H1 (cell line): Measurements from ENCODE around the gene KRTAP3-1. TPM values are rescaled to one million over a fixed set of nuclear protein-coding genes. Genes with fewer than 3 reads are reported as not detected.

Experiments
- CTCF ChIA-PET: fragments of 300-600 bp; sonication (Branson Sonifier 250); formaldehyde crosslinking; loops from one replicate; lab custom pipeline; 2021; ENCODE audit not compliant: partially characterized antibody; lab: Charles Lee
- POLR2A ChIA-PET: fragments of 300-600 bp; sonication (Branson Sonifier 250); formaldehyde crosslinking; loops from one replicate; lab custom pipeline; 2021; ENCODE audit warnings: inconsistent platforms; ENCODE audit not compliant: partially characterized antibody; lab: Charles Lee
- DNase-seq, 2 experiments: peaks; one replicate each; pipeline versions ENCODE4 v3.0.0 to v3.0.0-alpha.2; 2010 to 2022; ENCODE audit warnings: low spot score in 2 of 2, low read depth in 1 of 2, mixed read lengths in 1 of 2
- FAIRE-seq: peaks from 2 replicates; lab custom pipeline; 2011; peaks lifted over from hg19 to GRCh38; lab: Jason Lieb, UNC
- H2AFZ ChIP-seq: 2 replicates; pipeline ENCODE4 v1.8.1; 2012; ENCODE audit warnings: low read length, inconsistent platforms
- H2AK5ac ChIP-seq: 2 replicates; pipeline ENCODE4 v1.6.1; 2013; ENCODE audit warnings: low read depth, low read length
- H2BK120ac ChIP-seq: replicated peaks from 2 replicates; pipeline ENCODE3; 2013; ENCODE audit warnings: low read depth, low read length, inconsistent platforms
- H2BK12ac ChIP-seq: 2 replicates; pipeline ENCODE4 v1.6.1; 2013; ENCODE audit warnings: low read depth, low read length
- H2BK15ac ChIP-seq: 2 replicates; pipeline ENCODE4 v1.6.1; 2013; ENCODE audit warnings: low read length
- H2BK20ac ChIP-seq: 2 replicates; pipeline ENCODE4 v1.6.1; 2013; ENCODE audit warnings: low read length
- H2BK5ac ChIP-seq: 2 replicates; pipeline ENCODE4 v1.6.1; 2013; ENCODE audit warnings: low read depth, low read length
- H3K14ac ChIP-seq: 2 replicates; pipeline ENCODE4 v1.6.1; 2013; ENCODE audit warnings: inconsistent platforms; ENCODE audit not compliant: insufficient read length
- H3K18ac ChIP-seq: 2 replicates; pipeline ENCODE4 v1.6.1; 2013; ENCODE audit warnings: low read length; ENCODE audit errors: extremely low read depth
- H3K23ac ChIP-seq: 2 replicates; pipeline ENCODE4 v1.6.1; 2013; ENCODE audit warnings: inconsistent platforms; ENCODE audit not compliant: insufficient read length
- H3K23me2 ChIP-seq: 2 replicates; pipeline ENCODE4 v1.6.1; 2013; ENCODE audit warnings: low read depth, low read length
- H3K27ac ChIP-seq: 2 replicates; pipeline ENCODE4 v1.6.1; 2011; ENCODE audit warnings: low read depth, low read length, inconsistent platforms
- H3K27me3 ChIP-seq, 4 experiments: replicated peaks in 1 of 4; 1 replicate in 1 of 4; 2 replicates in 3 of 4; pipeline versions ENCODE4 v1.6.1 to v1.8.1; 2011 to 2013; ENCODE audit warnings: low read length in 3 of 4, mild to moderate bottlenecking in 3 of 4, inconsistent platforms in 2 of 4, mixed read lengths in 2 of 4, moderate library complexity in 1 of 4; ENCODE audit not compliant: control insufficient read depth in 3 of 4, insufficient read depth in 3 of 4; ENCODE audit errors: extremely low read depth in 1 of 4
- H3K36me3 ChIP-seq, 4 experiments: 2 replicates each; pipeline versions ENCODE4 v1.6.1 to v1.8.1; 2011 to 2013; ENCODE audit warnings: mild to moderate bottlenecking in 4 of 4, low read length in 3 of 4, moderate library complexity in 2 of 4, control low read depth in 1 of 4, inconsistent platforms in 1 of 4; ENCODE audit not compliant: insufficient read depth in 4 of 4, control insufficient read depth in 2 of 4
- H3K4ac ChIP-seq: replicated peaks from 2 replicates; pipeline ENCODE3; 2013; ENCODE audit warnings: low read length, low read depth, mixed read lengths, inconsistent platforms; ENCODE audit not compliant: insufficient read length
- H3K4me1 ChIP-seq, 4 experiments: replicated peaks in 1 of 4; 1 replicate in 1 of 4; 2 replicates in 3 of 4; pipeline versions ENCODE4 v1.6.1 to v1.8.1; 2011 to 2013; ENCODE audit warnings: low read length in 3 of 4, inconsistent platforms in 2 of 4, mixed read lengths in 1 of 4; ENCODE audit not compliant: insufficient read depth in 4 of 4, control insufficient read depth in 3 of 4
- H3K4me2 ChIP-seq, 2 experiments: 2 replicates each; pipeline versions ENCODE4 v1.6.1 to v1.8.1; 2011 to 2013; ENCODE audit warnings: low read depth in 2 of 2, low read length in 2 of 2, control low read depth in 1 of 2, inconsistent platforms in 1 of 2, mild to moderate bottlenecking in 1 of 2; ENCODE audit not compliant: insufficient read depth in 1 of 2
- H3K4me3 ChIP-seq, 4 experiments: fragments of 200-600, 300-600 bp in 1 of 4; sonication (generic), shearing (Covaris generic), sonication (Bioruptor Twin) in 1 of 4; 2 replicates each; pipeline versions ENCODE4 v1.5.1 to v1.8.1; 2011 to 2016; ENCODE audit warnings: low read length in 4 of 4, low read depth in 3 of 4, control low read depth in 2 of 4, inconsistent platforms in 2 of 4, mild to moderate bottlenecking in 2 of 4, mixed read lengths in 1 of 4, moderate library complexity in 1 of 4; ENCODE audit not compliant: insufficient read depth in 2 of 4; ENCODE audit errors: extremely low read depth in 1 of 4
- H3K56ac ChIP-seq: replicated peaks from 2 replicates; pipeline ENCODE3; 2013; ENCODE audit warnings: low read depth, mild to moderate bottlenecking, mixed read lengths, low read length, inconsistent platforms; ENCODE audit not compliant: insufficient read length
- H3K79me1 ChIP-seq: 2 replicates; pipeline ENCODE4 v1.6.1; 2013; ENCODE audit warnings: low read depth, low read length, control low read depth
- H3K79me2 ChIP-seq, 2 experiments: 2 replicates each; pipeline versions ENCODE4 v1.6.1 to v1.8.1; 2012 to 2013; ENCODE audit warnings: low read length in 2 of 2, mild to moderate bottlenecking in 2 of 2, inconsistent platforms in 1 of 2; ENCODE audit not compliant: insufficient read depth in 2 of 2, control insufficient read depth in 1 of 2
- H3K9ac ChIP-seq, 4 experiments: replicated peaks in 1 of 4; 1 replicate in 1 of 4; 2 replicates in 3 of 4; pipeline versions ENCODE4 v1.6.1 to v1.8.1; 2011 to 2013; ENCODE audit warnings: low read depth in 3 of 4, low read length in 3 of 4, control low read depth in 2 of 4, mild to moderate bottlenecking in 2 of 4, moderate library complexity in 2 of 4, inconsistent platforms in 1 of 4; ENCODE audit errors: extremely low read depth in 1 of 4
- H3K9me3 ChIP-seq, 2 experiments: 2 replicates each; pipeline versions ENCODE4 v1.6.1 to v1.8.1; 2012 to 2013; ENCODE audit warnings: mild to moderate bottlenecking in 2 of 2, moderate library complexity in 2 of 2, control low read depth in 1 of 2, inconsistent platforms in 1 of 2, low read depth in 1 of 2, low read length in 1 of 2, mixed read lengths in 1 of 2; ENCODE audit not compliant: insufficient read depth in 2 of 2
- H4K20me1 ChIP-seq, 2 experiments: replicated peaks in 1 of 2; 2 replicates each; pipeline versions ENCODE3 to v1.8.1; 2011 to 2013; ENCODE audit warnings: inconsistent platforms in 2 of 2, low read length in 2 of 2, mild to moderate bottlenecking in 1 of 2; ENCODE audit not compliant: insufficient read depth in 2 of 2, control insufficient read depth in 1 of 2
- H4K5ac ChIP-seq: 2 replicates; pipeline ENCODE4 v1.6.1; 2013; ENCODE audit warnings: low read length, low read depth, mixed read lengths, inconsistent platforms; ENCODE audit not compliant: insufficient read length
- H4K8ac ChIP-seq: 2 replicates; pipeline ENCODE4 v1.8.0; 2013; ENCODE audit warnings: mild to moderate bottlenecking, moderate library complexity, low read length, inconsistent platforms; ENCODE audit not compliant: insufficient read depth; ENCODE audit errors: extremely low read depth
- H4K91ac ChIP-seq: replicated peaks from 2 replicates; pipeline ENCODE3; 2013; ENCODE audit warnings: low read length, mixed read lengths, inconsistent platforms; ENCODE audit not compliant: insufficient read length
- BRCA1 ChIP-seq: IDR thresholded peaks from 2 replicates; pipeline ENCODE4 v1.6.1; 2012; ENCODE audit warnings: low read depth, low read length, improper control_type of control experiment
- CEBPB ChIP-seq: IDR thresholded peaks from 2 replicates; pipeline ENCODE4 v1.6.1; 2012; ENCODE audit warnings: low read depth, low read length
- CHD2 ChIP-seq: IDR thresholded peaks from 2 replicates; pipeline ENCODE4 v1.6.1; 2012; ENCODE audit warnings: low read length, improper control_type of control experiment
- E2F6 ChIP-seq: IDR thresholded peaks from 2 replicates; pipeline ENCODE4 v1.6.1; 2012; ENCODE audit warnings: inconsistent platforms
- GTF2F1 ChIP-seq: IDR thresholded peaks from 2 replicates; pipeline ENCODE4 v1.6.1; 2012; ENCODE audit warnings: low read depth, low read length, improper control_type of control experiment, borderline replicate concordance
- NANOG ChIP-seq: IDR thresholded peaks from 2 replicates; pipeline ENCODE4 v1.6.1; 2011; ENCODE audit warnings: low read length, low read depth, mild to moderate bottlenecking, inconsistent platforms; ENCODE audit not compliant: insufficient read depth, poor library complexity, severe bottlenecking
- RNF2 ChIP-seq: fragments of 200-900, 300-1000 bp; sonication (generic); IDR thresholded peaks from 2 replicates; pipeline ENCODE4 v1.7.1; 2016; ENCODE audit warnings: borderline replicate concordance, low read depth, mild to moderate bottlenecking, antibody characterized with exemption, low read length; ENCODE audit not compliant: poor library complexity, severe bottlenecking; ENCODE audit errors: missing control alignments
- SIN3A ChIP-seq, 2 experiments: IDR thresholded peaks in 1 of 2; conservative IDR thresholded peaks in 1 of 2; 2 replicates each; pipeline ENCODE4 v1.6.1; 2011 to 2012; ENCODE audit warnings: low read length in 2 of 2, improper control_type of control experiment in 1 of 2, low read depth in 1 of 2, mild to moderate bottlenecking in 1 of 2
- SIRT6 ChIP-seq: IDR thresholded peaks from one replicate; pipeline ENCODE4 v1.7.1; 2012; ENCODE audit warnings: low read length, inconsistent platforms
- SP1 ChIP-seq: IDR thresholded peaks from 2 replicates; pipeline ENCODE4 v1.6.1; 2011; ENCODE audit warnings: low read depth, low read length
- TCF12 ChIP-seq: IDR thresholded peaks from 2 replicates; pipeline ENCODE4 v1.6.1; 2011; ENCODE audit warnings: low read depth, mild to moderate bottlenecking, low read length
- USF2 ChIP-seq: IDR thresholded peaks from 2 replicates; pipeline ENCODE4 v1.6.1; 2011; ENCODE audit warnings: low read length, improper control_type of control experiment
- ZNF274 ChIP-seq: IDR thresholded peaks from 2 replicates; pipeline ENCODE4 v1.7.0; 2012; ENCODE audit warnings: low read length, borderline replicate concordance; ENCODE audit errors: extremely low read depth
- WGBS, 2 experiments: shearing (Covaris generic) in 1 of 2; methylation state at CpG; one replicate each; pipeline versions ENCODE4 v1.1.6 to v1.1.7; 2013 to 2015; ENCODE audit warnings: low lambda C conversion rate in 2 of 2, mixed read lengths in 2 of 2, inconsistent platforms in 1 of 2, low coverage in 1 of 2, missing lambda C conversion rate in 1 of 2; ENCODE audit not compliant: insufficient replicate concordance in 2 of 2, insufficient coverage in 1 of 2, insufficient read length in 1 of 2; ENCODE audit errors: extremely low coverage in 1 of 2, missing lambda C conversion rate in 1 of 2; 5-methylcytosine and 5-hydroxymethylcytosine counted together
- polyA plus RNA-seq, 7 experiments: library from polyadenylated mRNA; depleted of rRNA in 3 of 7; stranded (reverse) in 5 of 7; unstranded in 2 of 7; fragments of >200 nt in 5 of 7; fragments of 200-250 nt in 2 of 7; gene quantifications; 1 replicate in 5 of 7; 2 replicates in 1 of 7; 4 replicates in 1 of 7; pipeline versions ENCODE4 v1.2.1 to v1.2.3, GENCODE V29; 2011 to 2013; ENCODE audit warnings: missing spikeins in 2 of 7, mixed read lengths in 2 of 7
- total RNA-seq: library from RNA; stranded (reverse); fragmentation: NEBNext Ultra II Directional; extraction: Animal tissue kit (Norgen Biotek cat#: 25700); gene quantifications from 2 replicates; pipeline ENCODE4 v1.2.1, GENCODE V29; 2021

The KRTAP3-1 gene
- total and polyA plus RNA-seq, 2 of the 8 experiments (the other 6 are each of a cell fraction or from before 2014, with no cell fraction given) = not detected

GRCh38 chr17:40966848-40967247 lies 42.1 kb downstream of the KRTAP3-1 start, which contains the start of gene KRT39:
TSS of gene KRT39 (minus strand) at chr17:40966948. CDS start at chr17:40966856, 92 bp downstream.
- Histone ChIP-seq H3K56ac (no peak within 1 kb of the TSS), H3K9ac (no peak within 1 kb of the TSS), H2BK20ac (no peak within 1 kb of the TSS), H3K23ac (no peak within 1 kb of the TSS), H4K20me1 (no peaks in the 10 kb centered on the region), H3K4me3 (no peak within 1 kb of the TSS), H2AK5ac (no peak within 1 kb of the TSS), H2BK12ac (no peak within 1 kb of the TSS), H3K36me3 (no peaks in the 10 kb centered on the region), H3K14ac (no peak within 1 kb of the TSS), H3K27ac (no peak within 1 kb of the TSS), H3K18ac (no peak within 1 kb of the TSS), H3K27me3 (no peaks in the 10 kb centered on the region), H2AFZ (no peak within 1 kb of the TSS), H2BK5ac (no peak within 1 kb of the TSS), H4K8ac (no peak within 1 kb of the TSS), H3K4me1 (no peaks in the 10 kb centered on the region), H4K5ac (no peak within 1 kb of the TSS), H3K9me3 (no peaks in the 10 kb centered on the region), H3K23me2 (no peaks in the 10 kb centered on the region), H2BK15ac (no peak within 1 kb of the TSS), H3K4me2 (no peak within 1 kb of the TSS), H3K4ac (no peak within 1 kb of the TSS), H4K91ac (no peak within 1 kb of the TSS), H3K79me2 (no peaks in the 10 kb centered on the region), H2BK120ac (no peak within 1 kb of the TSS), H3K79me1 (no peaks in the 10 kb centered on the region)
- ChIA-PET CTCF (interaction anchor here (1.0 kb wide), 1 partner anchor 12 kb away, joined by 4 read pairs; no protein-coding TSS in a partner anchor), POLR2A (no interaction called here)
- 88% methylated on average over 1 of the region's 1 CpG; no CpG with 5 or more reads in 1 of the 2 experiments for WGBS, 2 experiments
- DNase-seq (no peak), FAIRE-seq (no peak)
- TF ChIP-seq CHD2 = no peak
- no peak for TF ChIP-seq RNF2
- no peak for TF ChIP-seq BRCA1
- no peak for TF ChIP-seq GTF2F1
- TF ChIP-seq SIRT6 = no peak
- no peak for TF ChIP-seq E2F6
- TF ChIP-seq SP1 = no peak
- no peak for TF ChIP-seq TCF12
- no peak for TF ChIP-seq ZNF274
- TF ChIP-seq SIN3A (conservative IDR thresholded peaks at IDR 0.05 in 1 of 2, IDR thresholded peaks at IDR 0.05 in 1 of 2; ENCODE audit: low read depth in 1 of 2, low read length in 2 of 2) = no peak
- no peak for TF ChIP-seq NANOG
- no peak for TF ChIP-seq USF2
- TF ChIP-seq CEBPB = no peak
